ENCODE results near the gene OR6J1.

DNA sequence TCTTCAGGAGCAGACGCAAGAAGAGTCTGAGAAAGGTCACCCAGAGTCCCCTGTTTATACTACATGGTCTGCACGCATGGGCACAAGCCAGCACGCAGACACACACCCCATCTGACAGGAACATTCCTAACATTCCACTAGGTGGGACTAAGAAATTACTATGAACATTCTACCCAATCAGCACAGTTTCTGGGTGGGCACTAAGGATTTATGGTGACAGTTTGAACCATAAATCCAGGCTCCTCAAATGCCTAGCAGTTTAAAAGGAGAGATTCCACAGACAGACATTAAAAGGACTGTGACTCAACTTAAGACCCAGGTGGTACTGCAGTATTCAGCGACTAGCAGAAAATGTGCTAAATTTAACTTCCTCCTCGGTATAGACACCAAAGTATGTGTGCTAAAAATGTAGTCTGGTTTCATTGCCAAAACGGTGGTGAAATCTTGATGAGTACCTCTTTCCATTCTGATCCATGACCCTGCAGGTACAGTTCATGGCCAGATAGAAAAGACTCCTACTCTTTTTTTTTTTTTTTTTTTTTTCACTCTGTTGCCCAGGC lies 29.8 kb downstream of the OR6J1 start:
- TF ChIP-seq, protein P1, sequence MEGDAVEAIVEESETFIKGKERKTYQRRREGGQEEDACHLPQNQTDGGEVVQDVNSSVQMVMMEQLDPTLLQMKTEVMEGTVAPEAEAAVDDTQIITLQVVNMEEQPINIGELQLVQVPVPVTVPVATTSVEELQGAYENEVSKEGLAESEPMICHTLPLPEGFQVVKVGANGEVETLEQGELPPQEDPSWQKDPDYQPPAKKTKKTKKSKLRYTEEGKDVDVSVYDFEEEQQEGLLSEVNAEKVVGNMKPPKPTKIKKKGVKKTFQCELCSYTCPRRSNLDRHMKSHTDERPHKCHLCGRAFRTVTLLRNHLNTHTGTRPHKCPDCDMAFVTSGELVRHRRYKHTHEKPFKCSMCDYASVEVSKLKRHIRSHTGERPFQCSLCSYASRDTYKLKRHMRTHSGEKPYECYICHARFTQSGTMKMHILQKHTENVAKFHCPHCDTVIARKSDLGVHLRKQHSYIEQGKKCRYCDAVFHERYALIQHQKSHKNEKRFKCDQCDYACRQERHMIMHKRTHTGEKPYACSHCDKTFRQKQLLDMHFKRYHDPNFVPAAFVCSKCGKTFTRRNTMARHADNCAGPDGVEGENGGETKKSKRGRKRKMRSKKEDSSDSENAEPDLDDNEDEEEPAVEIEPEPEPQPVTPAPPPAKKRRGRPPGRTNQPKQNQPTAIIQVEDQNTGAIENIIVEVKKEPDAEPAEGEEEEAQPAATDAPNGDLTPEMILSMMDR (IDR thresholded peaks at IDR 0.05; ENCODE audit: insufficient read depth, low read length): no peak
- TF ChIP-seq POLR2AphosphoS5 (IDR thresholded peaks at IDR 0.05; ENCODE audit: low read depth): no peak

All from HL-60 (cell line).